Aorta (tissue), 5 donors: ENCODE measurements around the gene TBL3. TPM values are rescaled to one million over a fixed set of nuclear protein-coding genes. Genes with fewer than 3 reads are reported as not detected.
"Not testable (repeated sequence)": the region's sequence is repeated elsewhere in the genome, so short reads cannot be mapped to it uniquely, and the experiment has no call there.

Source experiments
- ATAC-seq: fragments of 200-7000 bp; cut with Tn5 transposase; one replicate; pipeline ENCODE4 v1.9.1; 2022; ENCODE audit warnings: moderate library complexity; ENCODE audit not compliant: low FRiP score
- DNase-seq, 2 donors: peaks; one replicate each; pipeline ENCODE4 v3.0.0-alpha.2; 2020
- H3K27ac ChIP-seq, 2 donors: one replicate each; pipeline ENCODE4 v1.5.1; 2013; ENCODE audit warnings: low read length in 2 of 2, mild to moderate bottlenecking in 2 of 2, moderate library complexity in 2 of 2, control low read depth in 1 of 2, inconsistent platforms in 1 of 2, low read depth in 1 of 2
- H3K27me3 ChIP-seq, 2 donors: one replicate each; pipeline ENCODE4 v1.6.1; 2013; ENCODE audit warnings: control low read depth in 1 of 2, low read length in 1 of 2, mild to moderate bottlenecking in 1 of 2, moderate library complexity in 1 of 2; ENCODE audit not compliant: insufficient read depth in 2 of 2, control insufficient read depth in 1 of 2
- H3K36me3 ChIP-seq, 2 donors: one replicate each; pipeline ENCODE4 v1.6.1; 2013; ENCODE audit warnings: control low read depth in 1 of 2, low read length in 1 of 2, mild to moderate bottlenecking in 1 of 2; ENCODE audit not compliant: insufficient read depth in 2 of 2, control insufficient read depth in 1 of 2
- H3K4me1 ChIP-seq, 2 donors: one replicate each; pipeline ENCODE4 v1.6.1; 2013; ENCODE audit warnings: low read length in 2 of 2, control low read depth in 1 of 2, mild to moderate bottlenecking in 1 of 2, moderate library complexity in 1 of 2; ENCODE audit not compliant: insufficient read depth in 2 of 2, control insufficient read depth in 1 of 2
- H3K4me3 ChIP-seq, 2 donors: one replicate each; pipeline ENCODE4 v1.5.1; 2013; ENCODE audit warnings: low read length in 2 of 2, control low read depth in 1 of 2, mild to moderate bottlenecking in 1 of 2
- H3K9me3 ChIP-seq: one replicate; pipeline ENCODE4 v1.6.1; 2013; ENCODE audit warnings: mild to moderate bottlenecking, low read length; ENCODE audit not compliant: control insufficient read depth
- WGBS, 2 donors: extraction: QIAGEN DNeasy Blood & Tissue Kit; methylation state at CpG; one replicate each; pipeline ENCODE4 v1.1.7; 2013; 5-methylcytosine and 5-hydroxymethylcytosine counted together
- intact Hi-C, 2 donors: fragments of 100-400 bp; cut with DNase I; formaldehyde crosslinking; loops; one replicate each; pipeline versions ENCODE4 v1.14.2 to v1.15.0; 2022
- polyA plus RNA-seq, 2 donors: library from polyadenylated mRNA; stranded (reverse); fragments of 200-250 nt; gene quantifications; one replicate each; pipeline ENCODE4 v1.2.3, GENCODE V29; 2013
- total RNA-seq, 2 donors: library from RNA; stranded (reverse); fragmentation: NEBNext Ultra II Directional; extraction: Animal tissue kit (Norgen Biotek cat#: 25700); gene quantifications; one replicate each; pipeline ENCODE4 v1.2.1, GENCODE V29; 2021
- donor health status: healthy with polysubstance abuse.
- donor health status: Bipolar disorder and iron deficiency.
- donor health status: DM: no; HTN: no; CAD: no.
- donor health status: DM: no; HTN: no; CAD: no.
- donor health status: DM: yes; HTN: yes; CAD: no.

Gene TBL3
- total and polyA plus RNA-seq, 4 donors, result 14.9 to 85.5 (median 17.9) TPM

DNA sequence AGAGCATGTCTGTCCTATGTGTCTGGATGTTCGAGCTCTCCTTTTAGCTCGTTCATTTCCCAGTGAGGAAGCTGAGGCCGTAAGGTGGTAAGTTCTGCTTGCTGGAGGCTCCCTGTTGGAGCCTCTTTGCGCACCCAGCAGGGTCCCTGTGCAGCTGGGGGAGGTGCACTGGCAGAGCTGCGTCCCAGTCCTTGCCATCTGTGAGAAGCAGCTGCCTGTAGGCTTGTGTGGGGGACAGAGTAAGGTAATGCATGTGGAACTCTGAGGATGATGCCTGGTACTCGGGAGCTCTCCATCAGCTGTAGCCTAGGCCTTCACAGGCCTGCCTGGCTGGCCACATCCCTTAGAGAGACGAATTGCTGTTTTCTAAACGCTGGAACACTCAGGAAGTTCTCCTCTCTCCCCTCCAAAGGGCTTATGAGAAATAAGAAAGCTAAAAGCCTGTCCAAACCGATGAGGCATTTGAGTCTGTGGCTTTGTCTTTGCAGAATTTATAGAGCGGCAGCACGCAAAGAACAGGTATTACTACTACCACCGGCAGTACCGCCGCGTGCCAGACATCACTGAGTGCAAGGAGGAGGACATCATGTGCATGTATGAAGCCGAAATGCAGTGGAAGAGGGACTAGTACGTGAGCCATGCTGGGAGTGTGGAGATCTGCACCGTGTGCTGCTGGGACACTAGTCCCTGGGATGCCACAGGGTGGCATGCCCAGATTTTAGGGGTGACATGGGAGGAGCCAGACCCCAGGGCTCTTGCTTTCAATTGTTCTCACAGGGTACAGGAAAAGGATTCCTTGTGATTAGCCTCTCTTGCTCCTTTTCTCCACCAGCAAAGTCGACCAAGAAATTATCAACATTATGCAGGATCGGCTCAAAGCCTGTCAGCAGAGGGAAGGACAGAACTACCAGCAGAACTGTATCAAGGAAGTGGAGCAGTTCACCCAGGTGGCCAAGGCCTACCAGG lies 10.9 kb upstream of the TBL3 start:
- intact Hi-C loops, result no loop called here
- DNase-seq, result no peak
- Histone ChIP-seq H3K4me3 (no peak overlapping the region), H3K27me3 (peaks cover 0 to 2% of the 10 kb centered on the region in 2 donors), H3K4me1 (no peaks in the 10 kb centered on the region), H3K36me3 (peaks cover 0 to 4% of the 10 kb centered on the region in 2 donors), H3K27ac (no peak overlapping the region), H3K9me3 (no peaks in the 10 kb centered on the region)
- no peak for ATAC-seq
- 61% methylated on average over 20 of the region's 20 CpGs for WGBS, 2 donors

DNA sequence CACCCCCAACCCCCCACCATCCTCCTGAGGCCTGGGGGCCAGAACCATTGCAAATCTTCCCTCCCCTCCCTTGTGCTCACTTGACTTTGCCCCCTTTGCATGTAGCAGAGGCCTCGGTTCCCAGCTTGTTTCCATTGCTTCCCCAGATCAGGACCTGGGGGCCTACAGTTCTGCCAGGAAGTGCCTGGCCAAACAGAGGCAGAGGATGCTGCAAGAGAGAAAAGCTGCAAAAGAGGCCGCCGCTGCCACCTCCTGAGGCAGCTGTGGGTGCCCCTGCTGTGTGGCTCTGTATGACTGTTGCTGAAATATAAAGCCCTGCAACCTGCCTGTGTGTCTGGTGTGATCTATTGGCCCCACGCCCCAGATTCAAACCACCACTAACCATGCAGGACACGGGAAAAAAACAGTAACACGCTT lies 10.2 kb upstream of the TBL3 start:
- intact Hi-C loops, result no loop called here
- peaks cover 0 to 2% of the 10 kb centered on the region in 2 donors for H3K27me3 ChIP-seq
- no peak overlapping the region for H3K4me3 ChIP-seq
- no peak for ATAC-seq
- H3K4me1 ChIP-seq, result no peaks in the 10 kb centered on the region
- DNase-seq, result no peak
- no peaks in the 10 kb centered on the region for H3K9me3 ChIP-seq
- WGBS, 2 donors, result 60 to 66% methylated on average over 6 of the region's 6 CpGs
- H3K27ac ChIP-seq, result no peak overlapping the region
- H3K36me3 ChIP-seq, result peaks cover 0 to 4% of the 10 kb centered on the region in 2 donors

DNA sequence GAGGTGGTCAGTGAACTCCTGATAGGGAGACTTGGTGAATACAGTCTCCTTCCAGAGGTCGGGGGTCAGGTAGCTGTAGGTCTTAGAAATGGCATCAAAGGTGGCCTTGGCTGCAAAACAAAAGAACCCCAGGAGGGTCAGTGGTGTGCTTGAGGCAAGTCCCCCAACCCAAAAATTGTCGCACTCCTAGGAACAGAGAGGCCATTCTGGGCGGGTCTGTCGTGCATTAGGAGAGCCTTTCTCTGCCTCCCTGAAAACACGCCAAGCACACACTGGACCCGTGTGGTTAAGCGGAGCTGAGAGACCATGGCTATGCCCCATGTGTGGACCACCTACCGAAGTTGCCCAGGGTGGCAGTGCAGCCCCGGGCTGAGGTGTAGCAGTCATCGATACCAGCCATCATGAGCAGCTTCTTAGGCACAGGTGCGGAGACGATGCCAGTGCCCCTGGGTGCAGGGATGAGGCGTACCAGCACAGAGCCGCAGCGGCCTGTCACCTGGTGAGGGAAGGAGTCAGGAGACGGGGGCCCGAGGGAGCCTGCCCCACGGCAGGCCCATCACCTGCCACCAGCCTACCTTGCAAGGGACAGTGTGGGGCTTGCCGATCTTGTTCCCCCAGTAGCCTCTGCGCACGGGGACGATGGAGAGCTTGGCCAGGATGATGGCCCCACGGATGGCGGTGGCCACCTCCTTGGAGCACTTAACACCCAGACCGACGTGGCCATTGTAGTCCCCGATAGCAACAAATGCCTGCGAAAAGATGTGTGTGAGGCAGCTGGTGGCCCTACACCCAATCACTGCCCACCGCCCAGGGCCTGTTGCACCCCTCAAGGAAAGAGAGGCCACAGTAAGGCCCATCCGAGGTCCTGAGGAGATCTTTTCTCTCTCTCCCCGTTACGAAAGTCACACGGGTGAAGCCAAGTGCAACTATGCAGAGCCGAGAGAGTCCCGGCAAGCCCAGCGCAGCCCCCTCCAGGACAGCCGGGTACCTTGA lies 9.4 kb upstream of the TBL3 start:
- H3K36me3 ChIP-seq, H3K27ac ChIP-seq, H3K27me3 ChIP-seq, ATAC-seq, DNase-seq, H3K4me1 ChIP-seq, H3K4me3 ChIP-seq, H3K9me3 ChIP-seq, intact Hi-C loops: not testable (repeated sequence)
- 89 to 92% methylated on average over 29 to 37 of the region's 37 CpGs for WGBS, 2 donors

DNA sequence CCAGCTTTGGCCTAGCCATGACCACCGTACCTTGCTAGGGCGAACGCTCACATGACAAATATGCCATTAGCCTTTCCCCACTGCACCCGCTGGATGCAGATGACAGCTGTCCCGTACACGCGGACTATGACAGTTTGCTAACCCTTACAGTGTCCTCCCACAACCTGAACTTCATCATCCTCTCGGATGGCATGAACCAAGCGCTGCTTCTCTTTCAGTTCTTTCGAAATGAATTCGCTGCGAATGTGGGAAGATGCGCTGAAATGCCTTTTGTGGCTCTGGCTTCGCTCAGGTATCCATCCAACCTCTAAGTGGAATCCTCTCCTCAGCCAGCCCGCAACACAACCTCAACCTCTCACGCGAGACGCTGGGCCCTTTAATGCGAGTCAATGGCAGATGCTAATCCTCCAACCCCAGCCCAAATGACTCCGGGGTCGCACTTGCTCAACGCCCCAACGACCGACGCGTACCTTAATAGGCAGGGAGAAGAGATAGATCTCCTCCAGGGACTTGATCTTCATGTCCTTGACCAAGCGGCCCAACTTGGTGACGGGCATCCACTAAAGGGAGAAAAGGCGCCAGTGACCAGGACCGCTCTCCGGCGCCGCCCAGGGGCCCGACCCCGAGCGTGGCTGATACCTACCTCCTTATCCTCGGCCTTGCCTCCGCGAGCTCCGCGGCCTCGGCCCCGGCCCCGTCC lies 7.9 kb upstream of the TBL3 start:
- ATAC-seq (peak; percentile 42), DNase-seq (no peak)
- Histone ChIP-seq H3K36me3 (peaks cover 0 to 4% of the 10 kb centered on the region in 2 donors), H3K27ac (peak overlapping the region; percentile 61 to 78), H3K27me3 (peaks cover 0 to 2% of the 10 kb centered on the region in 2 donors), H3K9me3 (no peaks in the 10 kb centered on the region), H3K4me3 (peak overlapping the region in 1 of 2 donors; percentile 33), H3K4me1 (no peaks in the 10 kb centered on the region)
- WGBS, 2 donors, result 20 to 22% methylated on average over 42 to 44 of the region's 44 CpGs
- intact Hi-C loops, result no loop called here

DNA sequence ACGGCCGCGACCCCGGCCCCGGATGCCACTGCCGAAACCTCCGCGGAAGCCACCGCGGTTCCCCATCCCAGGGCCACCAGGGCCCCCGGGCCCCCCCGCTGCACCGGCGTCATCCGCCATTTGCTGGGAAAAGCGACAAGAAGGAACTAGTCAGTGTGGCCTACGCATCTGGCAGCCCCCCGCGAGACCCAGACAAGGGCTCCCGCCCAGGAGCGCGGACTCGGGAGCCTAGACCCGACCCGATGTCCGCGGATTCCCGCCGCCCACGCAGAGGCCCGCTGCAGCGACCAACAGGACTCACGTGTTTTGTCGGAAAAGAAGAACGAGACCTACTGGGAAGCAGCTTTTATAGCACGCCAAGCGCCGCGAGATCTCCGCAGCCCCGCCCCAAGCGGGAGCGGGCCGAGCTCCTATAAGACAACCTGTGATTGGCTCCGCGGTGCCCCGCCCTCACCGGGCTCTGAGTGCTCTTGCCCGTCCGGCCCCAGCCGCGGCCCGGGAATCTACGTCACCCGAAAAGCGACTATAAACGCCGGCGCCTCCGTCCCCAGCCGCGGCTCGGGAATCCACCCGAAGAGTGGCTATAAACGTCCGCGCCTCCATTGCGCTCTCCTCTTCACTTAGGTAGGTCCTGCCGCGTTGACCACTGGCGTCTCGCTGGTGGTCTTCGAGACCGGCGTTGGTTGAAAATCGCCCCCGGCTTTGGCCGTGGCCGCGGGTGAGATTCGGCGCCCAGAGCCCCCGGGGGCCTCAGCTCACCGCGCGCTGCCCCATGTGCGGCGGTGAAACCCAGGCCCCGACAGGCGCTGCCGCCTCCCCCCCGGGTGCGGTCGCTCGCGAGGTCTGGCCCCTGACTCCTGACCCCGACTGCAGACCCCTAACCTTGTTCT lies 7.1 kb upstream of the TBL3 start, which contains the start of gene RPS2:
TSS of gene RPS2 (minus strand) at position 321 of the 890 bp plus-strand sequence. CDS start at position 120, 201 bp downstream.
- H3K4me3 ChIP-seq, result peak within 1 kb of the TSS; percentile 70 to 78
- WGBS, 2 donors, result 0 to 1% methylated on average over 81 to 97 of the region's 97 CpGs
- DNase-seq (peak; percentile 99 to 100), ATAC-seq (peak; percentile 97)
- H3K27ac ChIP-seq, result peak within 1 kb of the TSS; percentile 78 to 91
- peaks cover 0 to 4% of the 10 kb centered on the region in 2 donors for H3K36me3 ChIP-seq
- intact Hi-C loops, result no loop called here
- no peaks in the 10 kb centered on the region for H3K9me3 ChIP-seq
- H3K27me3 ChIP-seq, result peaks cover 0 to 2% of the 10 kb centered on the region in 2 donors
- H3K4me1 ChIP-seq, result no peaks in the 10 kb centered on the region

DNA sequence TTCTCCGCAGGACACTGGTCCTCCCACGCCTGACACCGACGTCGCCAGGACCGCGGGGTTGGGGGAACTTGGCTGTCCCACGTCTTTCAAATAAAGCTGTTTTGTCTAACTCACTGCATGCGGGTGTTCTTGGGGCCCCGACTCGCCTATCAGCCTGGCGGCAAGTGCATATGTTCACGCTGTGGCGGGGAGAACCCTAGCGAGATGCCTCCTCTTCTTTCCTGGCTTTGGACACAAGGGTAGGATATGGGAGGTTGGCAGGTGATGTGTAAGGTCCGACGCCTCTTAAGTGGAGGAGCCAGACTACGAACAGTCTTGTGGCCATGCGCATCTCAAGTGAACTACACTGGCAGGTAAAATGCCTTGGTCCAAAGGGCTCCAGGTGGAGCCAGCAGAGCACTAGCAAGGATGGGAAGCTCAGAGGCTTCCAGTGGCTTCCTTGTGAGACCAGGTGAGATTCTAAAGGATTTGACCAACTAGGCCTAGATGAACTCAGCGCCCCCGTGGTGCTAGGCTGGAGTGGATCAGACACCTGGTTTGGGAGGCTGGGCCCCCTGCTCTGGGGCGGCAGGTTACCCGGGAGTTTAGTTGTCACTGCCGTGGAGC lies 6.4 kb upstream of the TBL3 start:
- intact Hi-C loops, result no loop called here
- H3K9me3 ChIP-seq, result no peaks in the 10 kb centered on the region
- H3K4me3 ChIP-seq, result peak overlapping the region; percentile 70 to 78
- no peak for DNase-seq
- peak overlapping the region in 1 of 2 donors; percentile 91 for H3K27ac ChIP-seq
- 23 to 24% methylated on average over 24 of the region's 24 CpGs for WGBS, 2 donors
- H3K36me3 ChIP-seq, result peaks cover 0 to 4% of the 10 kb centered on the region in 2 donors
- ATAC-seq, result no peak
- no peaks in the 10 kb centered on the region for H3K4me1 ChIP-seq
- peaks cover 0 to 2% of the 10 kb centered on the region in 2 donors for H3K27me3 ChIP-seq

DNA sequence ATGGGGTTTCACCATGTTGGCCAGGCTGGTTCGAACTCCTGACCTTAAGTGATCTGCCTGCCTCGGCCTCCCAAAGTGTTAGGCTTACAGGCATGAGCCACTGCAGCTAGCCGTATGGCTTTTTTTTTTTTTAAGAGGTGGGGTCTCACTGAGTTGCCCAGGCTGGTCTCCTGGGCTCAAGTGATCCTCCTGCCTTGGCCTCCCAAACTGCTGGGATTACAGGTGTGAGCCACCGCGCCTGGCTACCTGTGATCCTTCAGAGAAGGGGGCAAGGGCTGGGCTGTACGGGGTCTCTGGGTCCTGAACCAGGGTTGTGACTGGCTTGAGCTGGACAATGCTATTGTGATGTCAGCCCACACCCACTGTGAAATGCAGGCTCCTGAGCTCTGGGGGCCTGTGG lies 5.4 kb upstream of the TBL3 start, which contains the start of gene RNF151:
TSS of gene RNF151 (plus strand) at position 397 of the 400 bp plus-strand sequence. CDS start 26 bp downstream, outside the sequence.
- H3K4me1 ChIP-seq, result no peaks in the 10 kb centered on the region
- H3K27me3 ChIP-seq, result peaks cover 0 to 2% of the 10 kb centered on the region in 2 donors
- H3K9me3 ChIP-seq, result no peaks in the 10 kb centered on the region
- ATAC-seq (no peak), DNase-seq (no peak)
- no peak within 1 kb of the TSS for H3K4me3 ChIP-seq
- 96% methylated on average over 6 of the region's 6 CpGs for WGBS, 2 donors
- H3K27ac ChIP-seq, result peak within 1 kb of the TSS in 1 of 2 donors; percentile 91
- intact Hi-C loops, result no loop called here
- H3K36me3 ChIP-seq, result peaks cover 0 to 4% of the 10 kb centered on the region in 2 donors
